Measurements from ENCODE around the gene CFAP77. TPM values are rescaled to one million over a fixed set of nuclear protein-coding genes. Genes with fewer than 3 reads are reported as not detected.

CFAP77 gene
- polyA plus RNA-seq, 3 donors, result 1.3 to 1.7 (median 1.5) TPM

GRCh38 chr9:132595319-132595718 lies 185.3 kb downstream of the CFAP77 start:
- DNase-seq (ENCODE audit: extremely low read depth in 1 of 11, low read depth in 9 of 11, low spot score in 4 of 11), result no peak

DNA sequence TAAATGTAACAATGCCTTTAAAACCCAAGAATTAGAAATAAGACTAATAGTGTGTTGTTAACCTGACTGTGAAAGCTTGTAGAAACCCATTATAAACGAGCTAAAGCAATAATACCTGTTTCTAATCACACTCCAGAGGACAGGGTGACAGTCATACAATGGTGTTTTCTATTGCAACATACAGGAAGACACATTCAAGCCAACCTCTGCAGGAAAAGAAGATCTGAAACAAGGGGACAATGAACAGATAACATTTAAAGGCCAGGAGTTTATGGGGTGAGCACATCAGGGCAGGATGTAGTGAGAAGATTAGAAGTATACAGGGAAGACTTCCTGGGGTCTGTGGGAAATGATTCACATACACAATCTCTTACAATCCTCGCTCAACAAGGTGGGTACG lies 186.2 kb downstream of the CFAP77 start:
- no peak for DNase-seq (ENCODE audit: extremely low read depth in 1 of 11, low read depth in 9 of 11, low spot score in 4 of 11)

GRCh38 chr9:132597073-132597775 lies 187.2 kb downstream of the CFAP77 start:
- no peak for DNase-seq (ENCODE audit: extremely low read depth in 1 of 11, low read depth in 9 of 11, low spot score in 4 of 11)

DNA sequence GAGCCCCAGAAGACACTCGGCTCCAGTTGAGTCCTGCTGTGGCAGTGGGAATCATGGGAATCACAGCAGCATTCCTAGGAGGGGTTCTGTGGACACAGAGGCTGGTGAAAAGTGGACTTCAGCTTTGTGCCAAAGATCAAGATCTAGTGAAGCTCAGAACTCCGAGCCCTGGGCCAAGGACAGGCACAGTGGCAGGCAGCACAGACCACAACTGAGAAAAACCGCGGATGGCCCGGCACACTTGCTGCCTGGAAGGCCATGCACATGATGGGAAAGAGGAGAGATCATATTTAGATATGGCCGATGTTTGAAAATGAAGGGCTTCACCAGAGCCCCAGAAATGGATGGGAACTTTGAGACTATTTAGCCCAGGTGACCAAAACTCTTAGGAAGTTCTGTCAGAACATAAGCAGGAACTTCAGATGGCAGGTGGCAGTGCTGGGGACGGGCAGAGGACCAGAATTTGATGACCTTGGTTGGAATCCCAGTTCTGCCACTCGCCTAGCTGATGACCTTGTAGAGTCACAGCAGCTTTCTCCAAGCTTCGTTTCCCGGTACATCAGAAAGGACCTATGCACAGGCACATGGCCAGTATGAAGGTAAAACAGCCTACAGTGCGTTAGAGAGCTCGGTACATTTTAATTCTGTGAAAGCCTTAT lies 190.4 kb downstream of the CFAP77 start:
- no peak for DNase-seq (ENCODE audit: extremely low read depth in 1 of 11, low read depth in 9 of 11, low spot score in 4 of 11)

DNA sequence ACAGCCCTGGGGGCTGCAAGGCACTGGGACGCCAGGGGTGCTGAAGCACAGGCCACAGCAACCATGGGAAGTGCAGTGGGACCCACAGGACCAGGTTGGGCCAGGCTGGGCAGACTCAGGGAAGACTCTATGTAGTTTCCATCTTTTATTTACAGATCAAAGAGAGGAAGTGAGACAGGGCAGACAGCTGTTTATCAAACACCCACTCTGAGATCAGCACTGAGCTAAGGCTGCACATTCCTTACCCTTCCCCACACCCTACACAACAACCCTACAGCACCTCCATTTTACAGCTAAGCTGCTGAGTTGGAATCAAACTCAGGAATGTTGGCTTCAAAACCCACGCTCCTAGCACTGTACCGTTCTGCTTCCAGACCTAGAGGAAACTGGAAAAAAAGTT lies 192.2 kb downstream of the CFAP77 start:
- no peak for DNase-seq (ENCODE audit: extremely low read depth in 1 of 11, low read depth in 9 of 11, low spot score in 4 of 11)

GRCh38 chr9:132605387-132605786 lies 195.4 kb downstream of the CFAP77 start:
- DNase-seq (ENCODE audit: extremely low read depth in 1 of 11, low read depth in 9 of 11, low spot score in 4 of 11), result no peak

DNA sequence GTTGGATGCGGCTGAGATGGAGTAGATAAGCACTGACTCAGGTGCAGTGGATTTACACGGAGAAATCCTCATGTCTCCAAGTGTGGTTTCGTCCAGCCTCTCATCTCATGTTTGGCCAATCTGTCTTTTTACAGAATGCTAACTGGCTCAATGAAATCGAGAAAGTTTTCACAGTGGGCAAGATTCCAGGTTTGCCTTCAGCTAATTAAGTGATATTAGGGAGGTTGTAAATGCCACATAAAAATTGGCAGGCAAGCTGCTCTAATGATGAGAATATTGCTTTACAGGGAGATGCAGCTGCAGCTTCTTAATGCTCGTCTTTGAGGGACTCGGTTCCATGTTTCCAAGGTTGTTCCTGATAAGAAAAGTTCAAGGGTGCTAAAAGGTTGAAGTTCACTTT lies 196.1 kb downstream of the CFAP77 start:
- no peak for DNase-seq (ENCODE audit: extremely low read depth in 1 of 11, low read depth in 9 of 11, low spot score in 4 of 11)

- DNase-seq (ENCODE audit: extremely low read depth in 1 of 11, low read depth in 9 of 11, low spot score in 4 of 11), result no peak
Observed at GRCh38 chr9:132609184-132609583, 199.2 kb downstream of the CFAP77 start.

DNA sequence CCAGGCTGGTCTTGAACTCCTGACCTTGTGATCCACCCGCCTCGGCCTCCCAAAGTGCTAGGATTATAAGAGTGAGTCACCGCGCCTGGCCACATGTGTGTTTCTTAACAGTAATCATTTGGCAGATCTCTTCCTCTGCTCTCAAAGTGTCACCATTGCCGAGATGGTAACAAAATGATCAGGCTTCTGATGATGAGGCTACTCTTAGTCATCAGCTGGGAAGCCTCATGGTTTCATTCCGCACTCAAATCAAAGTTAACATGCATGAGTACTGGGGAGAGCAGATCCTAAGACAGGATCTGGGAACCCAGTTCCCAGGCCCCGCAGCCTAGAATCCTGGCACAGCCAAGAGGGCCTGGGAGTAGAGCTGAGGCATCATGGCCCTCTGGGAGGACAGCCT lies 199.8 kb downstream of the CFAP77 start:
- no peak for DNase-seq (ENCODE audit: extremely low read depth in 1 of 11, low read depth in 9 of 11, low spot score in 4 of 11)

DNA sequence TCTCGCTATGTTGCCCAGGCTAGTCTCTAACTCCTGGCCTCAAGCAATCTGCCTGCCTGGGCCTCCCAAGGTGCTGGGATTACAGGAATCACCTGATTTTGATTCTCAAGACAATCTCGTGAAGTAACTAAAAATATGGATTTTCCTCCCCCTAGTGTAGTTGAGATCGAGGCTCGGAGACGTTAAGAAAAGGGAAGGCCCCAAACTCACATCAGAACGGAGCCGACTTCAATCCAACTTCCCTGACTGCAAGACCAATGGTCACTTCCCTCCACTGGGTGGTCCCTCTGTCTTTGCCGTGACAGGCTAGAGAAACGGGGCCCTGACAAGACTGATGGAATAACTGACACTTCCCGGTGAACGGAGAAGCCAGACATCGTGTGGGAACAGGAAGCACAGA lies 200.7 kb downstream of the CFAP77 start:
- no peak for DNase-seq (ENCODE audit: extremely low read depth in 1 of 11, low read depth in 9 of 11, low spot score in 4 of 11)

GRCh38 chr9:132614324-132614723 lies 204.3 kb downstream of the CFAP77 start:
- DNase-seq (ENCODE audit: extremely low read depth in 1 of 11, low read depth in 9 of 11, low spot score in 4 of 11), result no peak

- no peak for DNase-seq (ENCODE audit: extremely low read depth in 1 of 11, low read depth in 9 of 11, low spot score in 4 of 11)
Observed at GRCh38 chr9:132615774-132616173, 205.8 kb downstream of the CFAP77 start.

DNA sequence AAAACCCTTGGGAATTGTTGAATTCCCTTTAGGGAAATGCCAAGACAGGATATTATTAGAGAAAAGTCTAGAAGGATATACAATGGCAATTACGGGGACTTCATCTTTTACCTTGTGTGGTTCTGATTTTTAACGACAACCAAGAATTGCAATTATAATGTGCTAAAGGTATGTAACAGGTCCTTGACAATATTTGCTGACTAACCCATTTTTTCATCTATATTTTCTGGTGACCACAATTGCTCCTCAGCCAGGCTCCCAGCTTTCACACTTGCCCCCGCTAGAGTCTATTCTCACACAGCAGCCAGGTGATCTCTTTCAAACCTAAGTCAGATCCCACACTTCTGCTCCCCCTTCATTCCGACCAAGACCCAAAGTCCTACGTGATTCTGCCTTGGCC lies 206.7 kb downstream of the CFAP77 start:
- DNase-seq (ENCODE audit: extremely low read depth in 1 of 11, low read depth in 9 of 11, low spot score in 4 of 11), result no peak

DNA sequence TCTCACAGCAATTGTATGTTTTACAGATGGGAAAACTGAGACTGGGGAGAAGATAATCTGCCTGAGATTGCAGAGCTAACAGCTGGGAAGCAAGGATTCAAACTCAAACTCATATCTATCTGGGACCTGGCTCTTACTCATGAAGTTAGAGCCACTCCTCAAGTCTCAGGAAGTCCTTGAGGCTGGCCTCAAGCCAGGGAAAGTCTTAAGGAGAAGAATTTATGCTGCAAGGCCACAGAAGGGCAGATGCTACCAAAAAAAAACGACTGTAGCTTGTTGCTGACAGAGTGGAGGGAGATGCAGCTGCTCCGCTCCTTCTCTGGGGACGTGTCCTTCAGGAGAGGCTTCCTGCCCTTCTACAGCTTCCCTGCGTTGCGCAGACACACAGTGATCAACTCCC lies 212.1 kb downstream of the CFAP77 start:
- DNase-seq (ENCODE audit: extremely low read depth in 1 of 11, low read depth in 9 of 11, low spot score in 4 of 11), result peak in 9 of 11 donors; percentile 6 to 37 (median 20)

Other genes starting within 250 kb of the CFAP77 start
- under 1 TPM; 0.20 to 0.40 (median 0.32) TPM for gene NTNG2, start 248.2 kb upstream of the CFAP77 start, polyA plus RNA-seq (ENCODE audit: insufficient read length in 3 of 3)
- 10 to 100 TPM; 45.1 to 57.4 (median 53.7) TPM for gene SETX, start 55.2 kb upstream of the CFAP77 start, polyA plus RNA-seq (ENCODE audit: insufficient read length in 3 of 3)
- 10 to 100 TPM; 19.1 to 21.6 (median 20.1) TPM for gene TTF1, start 3.4 kb upstream of the CFAP77 start, polyA plus RNA-seq (ENCODE audit: insufficient read length in 3 of 3)
- not detected for gene BARHL1, start 172.4 kb downstream of the CFAP77 start, polyA plus RNA-seq (ENCODE audit: insufficient read length in 3 of 3)

All from renal cortex interstitium (tissue), 11 donors.